ENCODE measurements around the gene NTF3. TPM values are rescaled to one million over a fixed set of nuclear protein-coding genes. Genes with fewer than 3 reads are reported as not detected.

NTF3 gene
- total and polyA plus RNA-seq, 2 donors (not counting 1 experiment from before 2014, with no cell fraction given), result 5.9 to 12.5 TPM

GRCh38 chr12:5430641-5431603, 986 bp upstream of the NTF3 start:
- H2AFZ ChIP-seq (ENCODE audit: low read length), result peak overlapping the region; percentile 32
- H3K9me3 ChIP-seq (ENCODE audit: control insufficient read depth, insufficient read depth, low read depth, low read length), result no peaks in the 10 kb centered on the region
- peak overlapping the region; percentile 30 to 79 (median 40) for H3K4me3 ChIP-seq (replicated peaks in 1 of 4; ENCODE audit: control extremely low read depth in 1 of 4, insufficient read depth in 1 of 4, low read depth in 3 of 4, low read length in 4 of 4)
- H3K4me2 ChIP-seq (ENCODE audit: extremely low read depth, insufficient read depth, low read length), result peak overlapping the region; percentile 93
- peaks cover 4% of the 10 kb centered on the region for H3K4me1 ChIP-seq (ENCODE audit: control insufficient read depth, extremely low read depth, insufficient read depth, low read length)
- TF ChIP-seq EZH2 (IDR thresholded peaks at IDR 0.05; ENCODE audit: low read length, missing control alignments), result peak; percentile 61
- TF ChIP-seq CTCF (conservative IDR thresholded peaks at IDR 0.05 in 1 of 2, IDR thresholded peaks at IDR 0.05 in 1 of 2; ENCODE audit: low read depth in 1 of 2, low read length in 2 of 2), result no peak
- no peak overlapping the region for H3K27ac ChIP-seq (ENCODE audit: insufficient read depth, low read length)
- no peaks in the 10 kb centered on the region for H3K36me3 ChIP-seq (ENCODE audit: control insufficient read depth, insufficient read depth, low read length)
- H3K9ac ChIP-seq (ENCODE audit: insufficient read depth, low read length), result peak overlapping the region; percentile 39
- H3K79me2 ChIP-seq (ENCODE audit: control insufficient read depth, insufficient read depth, low read length), result peaks cover 32% of the 10 kb centered on the region
- H3K27me3 ChIP-seq (ENCODE audit: control insufficient read depth, insufficient read depth, low read length), result peaks cover 9% of the 10 kb centered on the region
- H4K20me1 ChIP-seq (ENCODE audit: control insufficient read depth, extremely low read depth, insufficient read depth, low read length), result no peaks in the 10 kb centered on the region
- no peak for DNase-seq (ENCODE audit: low read depth in 2 of 2)

- Histone ChIP-seq H3K27me3 (ENCODE audit: control insufficient read depth, insufficient read depth, low read length) (peaks cover 9% of the 10 kb centered on the region), H3K4me1 (ENCODE audit: control insufficient read depth, extremely low read depth, insufficient read depth, low read length) (peaks cover 4% of the 10 kb centered on the region), H3K36me3 (ENCODE audit: control insufficient read depth, insufficient read depth, low read length) (no peaks in the 10 kb centered on the region), H3K27ac (ENCODE audit: insufficient read depth, low read length) (peak overlapping the region; percentile 58), H3K9me3 (ENCODE audit: control insufficient read depth, insufficient read depth, low read depth, low read length) (no peaks in the 10 kb centered on the region), H4K20me1 (ENCODE audit: control insufficient read depth, extremely low read depth, insufficient read depth, low read length) (no peaks in the 10 kb centered on the region), H2AFZ (ENCODE audit: low read length) (peak overlapping the region; percentile 8), H3K9ac (ENCODE audit: insufficient read depth, low read length) (peak overlapping the region; percentile 66), H3K4me2 (ENCODE audit: extremely low read depth, insufficient read depth, low read length) (peak overlapping the region; percentile 78), H3K4me3 (replicated peaks in 1 of 4; ENCODE audit: control extremely low read depth in 1 of 4, insufficient read depth in 1 of 4, low read depth in 3 of 4, low read length in 4 of 4) (peak overlapping the region; percentile 39 to 79 (median 76)), H3K79me2 (ENCODE audit: control insufficient read depth, insufficient read depth, low read length) (peaks cover 52% of the 10 kb centered on the region)
- TF ChIP-seq EZH2 (IDR thresholded peaks at IDR 0.05; ENCODE audit: low read length, missing control alignments) (no peak), CTCF (conservative IDR thresholded peaks at IDR 0.05 in 1 of 2, IDR thresholded peaks at IDR 0.05 in 1 of 2; ENCODE audit: low read depth in 1 of 2, low read length in 2 of 2) (no peak)
- peak in 1 of 2 donors; percentile 23 for DNase-seq (ENCODE audit: low read depth in 2 of 2)
These were observed 1.4 kb downstream of the NTF3 start for GRCh38 chr12:5433081-5433844.
